Islet precursor cell (in vitro differentiated cells): ENCODE results near the gene ZNF365.
"Not testable (repeated sequence)": the region's sequence is repeated elsewhere in the genome, so short reads cannot be mapped to it uniquely, and the experiment has no call there.

Experiments
- DNase-seq: peaks from one replicate; pipeline ENCODE4 v3.0.0-alpha.2; 2018

Gene ZNF365

GRCh38 chr10:62378877-62379276 lies 4.7 kb downstream of the ZNF365 start:
- DNase-seq = not testable (repeated sequence)

- DNase-seq = no peak
Observed at GRCh38 chr10:62379394-62379793, 5.2 kb downstream of the ZNF365 start.

GRCh38 chr10:62380016-62380415 lies 5.8 kb downstream of the ZNF365 start:
- DNase-seq = peak; percentile 68

GRCh38 chr10:62381385-62382102 lies 7.4 kb downstream of the ZNF365 start:
- no peak for DNase-seq

GRCh38 chr10:62382831-62383230 lies 8.7 kb downstream of the ZNF365 start:
- no peak for DNase-seq

- DNase-seq = peak; percentile 70
Observed at GRCh38 chr10:62384057-62384446, 9.9 kb downstream of the ZNF365 start.

GRCh38 chr10:62384447-62385081 lies 10.4 kb downstream of the ZNF365 start:
- no peak for DNase-seq

GRCh38 chr10:62386356-62387320 lies 12.5 kb downstream of the ZNF365 start:
- DNase-seq = no peak

- peak; percentile 73 for DNase-seq
Observed at GRCh38 chr10:62388328-62388727, 14.2 kb downstream of the ZNF365 start.

- DNase-seq = no peak
Observed at GRCh38 chr10:62390497-62391176, 16.5 kb downstream of the ZNF365 start.

- no peak for DNase-seq
Observed at GRCh38 chr10:62393237-62393636, 19.1 kb downstream of the ZNF365 start.

- DNase-seq = no peak
Observed at GRCh38 chr10:62394556-62395018, 20.4 kb downstream of the ZNF365 start.

- no peak for DNase-seq
Observed at GRCh38 chr10:62395892-62396291, 21.7 kb downstream of the ZNF365 start.

- DNase-seq = no peak
Observed at GRCh38 chr10:62396864-62397263, 22.7 kb downstream of the ZNF365 start.

GRCh38 chr10:62399211-62399610 lies 25.0 kb downstream of the ZNF365 start:
- no peak for DNase-seq

GRCh38 chr10:62402508-62402907 lies 28.3 kb downstream of the ZNF365 start:
- no peak for DNase-seq

- not testable (repeated sequence) for DNase-seq
Observed at GRCh38 chr10:62410528-62410927, 36.4 kb downstream of the ZNF365 start.

GRCh38 chr10:62410934-62411333 lies 36.8 kb downstream of the ZNF365 start:
- not testable (repeated sequence) for DNase-seq

GRCh38 chr10:62413048-62413447 lies 38.9 kb downstream of the ZNF365 start:
- DNase-seq = no peak

- no peak for DNase-seq
Observed at GRCh38 chr10:62413652-62414051, 39.5 kb downstream of the ZNF365 start.

GRCh38 chr10:62414359-62414758 lies 40.2 kb downstream of the ZNF365 start:
- no peak for DNase-seq

GRCh38 chr10:62422068-62422590 lies 48.0 kb downstream of the ZNF365 start:
- DNase-seq = peak; percentile 63
